Stomach (tissue), 4 donors: ENCODE data around the gene PRKN.

ENCODE experiments used
- POLR2A ChIP-seq, 4 donors: fragments of 450-650 bp; IDR thresholded peaks; one replicate each; pipeline ENCODE4 v1.6.1; 2016; ENCODE audit warnings: antibody characterized with exemption in 4 of 4, control low read depth in 2 of 4, mild to moderate bottlenecking in 1 of 4, moderate library complexity in 1 of 4
- TF ChIP-seq, protein P1 (sequence below), 7 experiments: fragments of 450-650 bp in 4 of 7; fragments of 200-600 bp in 3 of 7; sonication (generic) in 3 of 7; IDR thresholded peaks; one replicate each; pipeline ENCODE4 v1.5.1; 2016 to 2019; ENCODE audit warnings: antibody characterized with exemption in 7 of 7, control low read depth in 2 of 7, mild to moderate bottlenecking in 1 of 7

DNA sequence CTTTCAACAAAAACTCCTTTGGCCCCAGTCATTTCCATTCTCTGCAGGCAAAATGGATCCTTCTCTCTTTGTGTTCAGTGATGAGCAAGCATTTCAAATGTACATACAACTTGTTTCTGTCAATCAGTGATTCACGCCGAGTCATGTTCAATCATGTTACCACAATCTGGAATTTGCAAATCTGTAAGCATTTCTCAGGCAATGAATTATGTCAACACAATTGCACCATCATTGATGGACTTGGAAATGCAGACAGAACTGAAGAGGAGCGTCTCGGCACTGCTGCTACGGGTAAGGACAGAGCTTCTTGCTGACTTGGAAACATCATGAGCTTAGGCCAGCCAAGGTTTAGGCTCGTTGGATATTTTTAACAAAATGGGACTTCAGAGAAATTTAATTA lies 1320.9 kb downstream of the PRKN start:
- TF ChIP-seq, protein P1, sequence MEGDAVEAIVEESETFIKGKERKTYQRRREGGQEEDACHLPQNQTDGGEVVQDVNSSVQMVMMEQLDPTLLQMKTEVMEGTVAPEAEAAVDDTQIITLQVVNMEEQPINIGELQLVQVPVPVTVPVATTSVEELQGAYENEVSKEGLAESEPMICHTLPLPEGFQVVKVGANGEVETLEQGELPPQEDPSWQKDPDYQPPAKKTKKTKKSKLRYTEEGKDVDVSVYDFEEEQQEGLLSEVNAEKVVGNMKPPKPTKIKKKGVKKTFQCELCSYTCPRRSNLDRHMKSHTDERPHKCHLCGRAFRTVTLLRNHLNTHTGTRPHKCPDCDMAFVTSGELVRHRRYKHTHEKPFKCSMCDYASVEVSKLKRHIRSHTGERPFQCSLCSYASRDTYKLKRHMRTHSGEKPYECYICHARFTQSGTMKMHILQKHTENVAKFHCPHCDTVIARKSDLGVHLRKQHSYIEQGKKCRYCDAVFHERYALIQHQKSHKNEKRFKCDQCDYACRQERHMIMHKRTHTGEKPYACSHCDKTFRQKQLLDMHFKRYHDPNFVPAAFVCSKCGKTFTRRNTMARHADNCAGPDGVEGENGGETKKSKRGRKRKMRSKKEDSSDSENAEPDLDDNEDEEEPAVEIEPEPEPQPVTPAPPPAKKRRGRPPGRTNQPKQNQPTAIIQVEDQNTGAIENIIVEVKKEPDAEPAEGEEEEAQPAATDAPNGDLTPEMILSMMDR (IDR thresholded peaks at IDR 0.05), result no peak
- no peak for TF ChIP-seq POLR2A (IDR thresholded peaks at IDR 0.05)
